Trophoblast cell (in vitro differentiated cells and primary cell): ENCODE measurements around the gene NEDD8.
"Not testable (repeated sequence)": the region's sequence is repeated elsewhere in the genome, so short reads cannot be mapped to it uniquely, and the experiment has no call there.

Experiments
- DNase-seq, 2 donors: peaks; one replicate each; pipeline ENCODE4 v3.0.0-alpha.2; 2016
- H2AFZ ChIP-seq: 2 replicates; pipeline ENCODE4 v1.6.1; 2013; ENCODE audit warnings: low read length, moderate library complexity, mild to moderate bottlenecking; ENCODE audit not compliant: insufficient read depth, poor library complexity
- H2AK5ac ChIP-seq: 2 replicates; pipeline ENCODE4 v1.6.1; 2013; ENCODE audit warnings: mild to moderate bottlenecking, low read length
- H2BK120ac ChIP-seq: 2 replicates; pipeline ENCODE4 v1.6.1; 2013; ENCODE audit warnings: low read length, mild to moderate bottlenecking, moderate library complexity; ENCODE audit not compliant: insufficient read depth, poor library complexity
- H2BK12ac ChIP-seq: 2 replicates; pipeline ENCODE4 v1.6.1; 2013; ENCODE audit warnings: mild to moderate bottlenecking, low read length, moderate library complexity
- H2BK5ac ChIP-seq: 2 replicates; pipeline ENCODE4 v1.6.1; 2013; ENCODE audit warnings: low read length, low read depth, moderate library complexity, mild to moderate bottlenecking; ENCODE audit not compliant: poor library complexity
- H3K14ac ChIP-seq: 2 replicates; pipeline ENCODE4 v1.6.1; 2013; ENCODE audit warnings: mild to moderate bottlenecking, low read length
- H3K18ac ChIP-seq: 2 replicates; pipeline ENCODE4 v1.6.1; 2013; ENCODE audit warnings: mild to moderate bottlenecking, low read length
- H3K23ac ChIP-seq: 2 replicates; pipeline ENCODE4 v1.6.1; 2013; ENCODE audit warnings: low read length
- H3K27ac ChIP-seq: 2 replicates; pipeline ENCODE4 v1.5.1; 2013; ENCODE audit warnings: low read depth, mild to moderate bottlenecking, inconsistent platforms, low read length, moderate library complexity
- H3K27me3 ChIP-seq: 2 replicates; pipeline ENCODE4 v1.6.1; 2013; ENCODE audit warnings: inconsistent platforms, mild to moderate bottlenecking, low read length, moderate library complexity; ENCODE audit not compliant: insufficient read depth
- H3K36me3 ChIP-seq, 2 experiments: 1 replicate in 1 of 2; 2 replicates in 1 of 2; pipeline ENCODE4 v1.6.1; 2013; ENCODE audit warnings: low read length in 2 of 2, mild to moderate bottlenecking in 2 of 2, moderate library complexity in 1 of 2; ENCODE audit not compliant: insufficient read depth in 2 of 2, control insufficient read depth in 1 of 2
- H3K4ac ChIP-seq: 2 replicates; pipeline ENCODE4 v1.6.1; 2013; ENCODE audit warnings: low read depth, mild to moderate bottlenecking, low read length, moderate library complexity
- H3K4me1 ChIP-seq, 2 experiments: 1 replicate in 1 of 2; 2 replicates in 1 of 2; pipeline ENCODE4 v1.6.1; 2013; ENCODE audit warnings: low read length in 2 of 2, mild to moderate bottlenecking in 2 of 2, moderate library complexity in 1 of 2; ENCODE audit not compliant: insufficient read depth in 2 of 2, control insufficient read depth in 1 of 2
- H3K4me2 ChIP-seq: 2 replicates; pipeline ENCODE4 v1.6.1; 2013; ENCODE audit warnings: inconsistent platforms, mild to moderate bottlenecking, low read length, moderate library complexity
- H3K4me3 ChIP-seq: 2 replicates; pipeline ENCODE4 v1.5.1; 2013; ENCODE audit warnings: mild to moderate bottlenecking, low read depth, low read length, inconsistent platforms
- H3K79me1 ChIP-seq: one replicate; pipeline ENCODE4 v1.6.1; 2013; ENCODE audit warnings: low read length
- H3K79me2 ChIP-seq: 2 replicates; pipeline ENCODE4 v1.6.1; 2013; ENCODE audit warnings: low read length, mild to moderate bottlenecking; ENCODE audit not compliant: control insufficient read depth, insufficient read depth, poor library complexity
- H3K9ac ChIP-seq: 2 replicates; pipeline ENCODE4 v1.6.1; 2013; ENCODE audit warnings: mild to moderate bottlenecking, low read length
- H3K9me3 ChIP-seq: 2 replicates; pipeline ENCODE4 v1.6.1; 2013; ENCODE audit warnings: low read depth, mild to moderate bottlenecking, control low read depth, inconsistent platforms, low read length; ENCODE audit not compliant: insufficient read depth
- H4K12ac ChIP-seq: 2 replicates; pipeline ENCODE4 v1.6.1; 2013; ENCODE audit warnings: low read depth, mild to moderate bottlenecking, low read length, moderate library complexity
- H4K8ac ChIP-seq: 2 replicates; pipeline ENCODE4 v1.6.1; 2013; ENCODE audit warnings: low read depth, mild to moderate bottlenecking, low read length, moderate library complexity
- H4K91ac ChIP-seq: one replicate; pipeline ENCODE4 v1.6.1; 2013; ENCODE audit warnings: low read depth, mild to moderate bottlenecking, low read length, moderate library complexity
- WGBS: extraction: QIAGEN DNeasy Blood & Tissue Kit; methylation state at CpG from one replicate; pipeline ENCODE4 v1.1.7; 2013; ENCODE audit warnings: missing lambda C conversion rate; ENCODE audit not compliant: insufficient read length, insufficient coverage; ENCODE audit errors: extremely low coverage; 5-methylcytosine and 5-hydroxymethylcytosine counted together

Gene NEDD8

GRCh38 chr14:24206260-24207103, 25.7 kb downstream of the NEDD8 start:
- no peak overlapping the region for H3K23ac ChIP-seq
- no peaks in the 10 kb centered on the region for H3K27me3 ChIP-seq
- H3K79me1 ChIP-seq = no peaks in the 10 kb centered on the region
- H3K4me3 ChIP-seq = no peak overlapping the region
- no peak overlapping the region for H2AFZ ChIP-seq
- H3K18ac ChIP-seq = no peak overlapping the region
- H3K9ac ChIP-seq = no peak overlapping the region
- no CpG with 5 or more reads among the region's 11 CpGs for WGBS
- H4K12ac ChIP-seq = no peak overlapping the region
- no peak overlapping the region for H2BK12ac ChIP-seq
- peaks cover 3 to 4% of the 10 kb centered on the region in 2 experiments for H3K4me1 ChIP-seq
- no peak overlapping the region for H2BK120ac ChIP-seq
- H4K91ac ChIP-seq = no peak overlapping the region
- no peak overlapping the region for H2BK5ac ChIP-seq
- H3K9me3 ChIP-seq = peaks cover 2% of the 10 kb centered on the region
- peaks cover 31 to 53% of the 10 kb centered on the region in 2 experiments for H3K36me3 ChIP-seq
- H4K8ac ChIP-seq = no peak overlapping the region
- no peak overlapping the region for H3K14ac ChIP-seq
- H3K4ac ChIP-seq = no peak overlapping the region
- no peaks in the 10 kb centered on the region for H3K79me2 ChIP-seq
- no peak overlapping the region for H3K27ac ChIP-seq
- H3K4me2 ChIP-seq = no peak overlapping the region
- DNase-seq = no peak
- H2AK5ac ChIP-seq = no peak overlapping the region

- no peak overlapping the region for H3K4me3 ChIP-seq
Observed at GRCh38 chr14:24204163-24205146, 27.7 kb downstream of the NEDD8 start.

GRCh38 chr14:24203249-24203886, 28.8 kb downstream of the NEDD8 start:
- WGBS = no CpG with 5 or more reads among the region's 16 CpGs
- not testable (repeated sequence) for H3K4ac ChIP-seq, H3K27ac ChIP-seq

More at GRCh38 chr14:24204163-24205146, 27.7 kb downstream of the NEDD8 start:
- Histone ChIP-seq H2AFZ (no peak overlapping the region), H2AK5ac (no peak overlapping the region), H3K14ac (no peak overlapping the region), H3K18ac (no peak overlapping the region), H3K79me1 (no peaks in the 10 kb centered on the region), H3K9ac (no peak overlapping the region), H3K36me3 (peaks cover 22 to 39% of the 10 kb centered on the region in 2 experiments), H3K4ac (no peak overlapping the region), H2BK120ac (no peak overlapping the region), H2BK5ac (no peak overlapping the region), H4K12ac (no peak overlapping the region), H3K27ac (no peak overlapping the region), H4K91ac (no peak overlapping the region), H3K27me3 (no peaks in the 10 kb centered on the region), H3K79me2 (no peaks in the 10 kb centered on the region), H3K4me1 (peaks cover 3 to 4% of the 10 kb centered on the region in 2 experiments), H4K8ac (no peak overlapping the region), H2BK12ac (no peak overlapping the region), H3K4me2 (no peak overlapping the region), H3K9me3 (peaks cover 3% of the 10 kb centered on the region), H3K23ac (no peak overlapping the region)
- 100% methylated on average over 1 of the region's 7 CpGs for WGBS
- no peak for DNase-seq

GRCh38 chr14:24202538-24202937, 29.6 kb downstream of the NEDD8 start:
- H3K79me2 ChIP-seq, H3K9ac ChIP-seq, H3K27ac ChIP-seq, H3K4me3 ChIP-seq, H3K27me3 ChIP-seq, H3K9me3 ChIP-seq, H2AK5ac ChIP-seq, H3K4ac ChIP-seq, DNase-seq, H3K14ac ChIP-seq, H2BK120ac ChIP-seq, H4K8ac ChIP-seq, H2AFZ ChIP-seq, H3K4me1 ChIP-seq, H2BK5ac ChIP-seq, H4K91ac ChIP-seq, H3K4me2 ChIP-seq, H4K12ac ChIP-seq, H2BK12ac ChIP-seq, H3K18ac ChIP-seq, H3K23ac ChIP-seq, H3K79me1 ChIP-seq: not testable (repeated sequence)
- WGBS = no CpG with 5 or more reads among the region's 8 CpGs
- H3K36me3 ChIP-seq = peaks cover 17 to 31% of the 10 kb centered on the region in 2 experiments

More at GRCh38 chr14:24203249-24203886, 28.8 kb downstream of the NEDD8 start:
- H3K23ac ChIP-seq, H3K4me3 ChIP-seq, H4K12ac ChIP-seq, H3K9me3 ChIP-seq, H3K4me1 ChIP-seq, H3K79me2 ChIP-seq, H2AK5ac ChIP-seq, H3K14ac ChIP-seq, H3K79me1 ChIP-seq, H2BK12ac ChIP-seq, H3K18ac ChIP-seq, H2AFZ ChIP-seq, H3K9ac ChIP-seq, DNase-seq, H2BK5ac ChIP-seq, H3K4me2 ChIP-seq, H2BK120ac ChIP-seq, H4K91ac ChIP-seq, H3K27me3 ChIP-seq, H4K8ac ChIP-seq: not testable (repeated sequence)
- H3K36me3 ChIP-seq = peaks cover 20 to 35% of the 10 kb centered on the region in 2 experiments
